GM12878 (cell line): Measurements from ENCODE around the gene LTC4S. TPM values are rescaled to one million over a fixed set of nuclear protein-coding genes. Genes with fewer than 3 reads are reported as not detected.

Source experiments
- ATAC-seq: fragments of 200-7000 bp; cut with Tn5 transposase; 3 replicates; pipeline ENCODE4 v1.9.1; 2020; ENCODE audit warnings: mild to moderate bottlenecking, moderate library complexity
- BruUV-seq: library from RNA; stranded (reverse); fragments of 400-500 nt; replicated peaks from 2 replicates; lab custom pipeline; 2021; lab: Mats Ljungman, UMichigan
- CTCF ChIA-PET: fragments of 300-600 bp; sonication (Branson Sonifier 250); formaldehyde crosslinking; extraction: SDS; loops from one replicate; lab custom pipeline; 2021; ENCODE audit warnings: inconsistent platforms; lab: Yijun Ruan, JAX
- POLR2A ChIA-PET: fragments of 350-600 bp; formaldehyde crosslinking; extraction: SDS; loops from one replicate; lab custom pipeline; 2021; ENCODE audit warnings: inconsistent platforms; lab: Charles Lee
- RAD21 ChIA-PET: fragments of 300-600 bp; sonication (Branson Sonifier 250); formaldehyde crosslinking; loops from one replicate; lab custom pipeline; 2023; ENCODE audit warnings: antibody characterized with exemption; ENCODE audit not compliant: unreplicated experiment; lab: Charles Lee
- SMC1A ChIA-PET: fragments of 300-600 bp; sonication (Branson Sonifier 250); formaldehyde crosslinking; loops from one replicate; lab custom pipeline; 2023; ENCODE audit not compliant: unreplicated experiment, uncharacterized antibody; lab: Charles Lee
- DNase-seq: peaks from one replicate; pipeline ENCODE4 v3.0.0-alpha.2; 2011; ENCODE audit warnings: low read depth, low spot score
- FAIRE-seq: peaks from 3 replicates; lab custom pipeline; 2011; peaks lifted over from hg19 to GRCh38; lab: Jason Lieb, UNC
- H2AFZ ChIP-seq: 2 replicates; pipeline ENCODE4 v1.6.0; 2011; ENCODE audit warnings: low read depth, low read length, control low read depth; ENCODE audit not compliant: control insufficient read depth
- H3K27ac ChIP-seq: 2 replicates; pipeline ENCODE4 v1.5.1; 2011; ENCODE audit warnings: control low read depth; ENCODE audit not compliant: control insufficient read depth, insufficient read depth
- H3K27me3 ChIP-seq, 2 experiments: replicated peaks in 1 of 2; 2 replicates each; pipeline versions ENCODE4 v1.6.0 to v1.6.1; 2011; ENCODE audit warnings: low read length in 1 of 2; ENCODE audit not compliant: control insufficient read depth in 2 of 2, insufficient read depth in 2 of 2
- H3K36me3 ChIP-seq, 2 experiments: 2 replicates each; pipeline ENCODE4 v1.5.1; 2011; ENCODE audit warnings: low read length in 1 of 2; ENCODE audit not compliant: control insufficient read depth in 2 of 2, insufficient read depth in 2 of 2
- H3K4me1 ChIP-seq: 2 replicates; pipeline ENCODE4 v1.6.1; 2011; ENCODE audit warnings: mild to moderate bottlenecking, low read length, moderate library complexity, mixed read lengths; ENCODE audit not compliant: control insufficient read depth, insufficient read depth
- H3K4me2 ChIP-seq: 2 replicates; pipeline ENCODE4 v1.6.0; 2011; ENCODE audit warnings: control low read depth; ENCODE audit not compliant: control insufficient read depth, insufficient read depth
- H3K4me3 ChIP-seq: fragments of 200-600 bp; sonication (generic); 2 replicates; pipeline ENCODE4 v1.5.1; 2016
- H3K79me2 ChIP-seq: 2 replicates; pipeline ENCODE4 v1.6.0; 2011; ENCODE audit warnings: low read length; ENCODE audit not compliant: control insufficient read depth, insufficient read depth
- H3K9ac ChIP-seq: 2 replicates; pipeline ENCODE4 v1.8.0; 2011; ENCODE audit warnings: low read length, control low read depth, mixed read lengths; ENCODE audit not compliant: control insufficient read depth, insufficient read depth
- H3K9me3 ChIP-seq: replicated peaks from 3 replicates; pipeline ENCODE4 v1.5.1; 2011; ENCODE audit warnings: mild to moderate bottlenecking, low read length; ENCODE audit not compliant: control insufficient read depth, insufficient read depth
- H4K20me1 ChIP-seq: 2 replicates; pipeline ENCODE4 v1.6.0; 2011; ENCODE audit not compliant: control insufficient read depth, insufficient read depth
- BCL11A ChIP-seq: IDR thresholded peaks from 2 replicates; pipeline ENCODE4 v1.6.1; 2011; ENCODE audit warnings: low read depth, low read length
- IRF5 ChIP-seq: fragments of 450-650 bp; IDR thresholded peaks from 2 replicates; pipeline ENCODE4 v1.6.1; 2017; ENCODE audit warnings: borderline replicate concordance
- MLLT1 ChIP-seq: fragments of 450-650 bp; IDR thresholded peaks from 2 replicates; pipeline ENCODE4 v1.6.1; 2016; ENCODE audit warnings: mild to moderate bottlenecking
- POLR2AphosphoS2 ChIP-seq: IDR thresholded peaks from 2 replicates; pipeline ENCODE4 v1.6.1; 2011; ENCODE audit warnings: low read depth, mild to moderate bottlenecking, low read length, improper control_type of control experiment, moderate library complexity
- POLR2AphosphoS5 ChIP-seq: IDR thresholded peaks from 2 replicates; pipeline ENCODE4 v1.6.1; 2011; ENCODE audit warnings: mild to moderate bottlenecking, low read length, inconsistent platforms
- RB1 ChIP-seq: fragments of 450-650 bp; formaldehyde crosslinking; IDR thresholded peaks from 2 replicates; pipeline ENCODE4 v1.6.1; 2017; ENCODE audit warnings: mild to moderate bottlenecking, borderline replicate concordance
- TCF12 ChIP-seq: IDR thresholded peaks from 2 replicates; pipeline ENCODE4 v1.6.1; 2011; ENCODE audit warnings: low read depth, mild to moderate bottlenecking, low read length
- ZNF207 ChIP-seq: fragments of 450-650 bp; IDR thresholded peaks from 2 replicates; pipeline ENCODE4 v1.6.1; 2014; ENCODE audit warnings: antibody characterized with exemption, mild to moderate bottlenecking, borderline replicate concordance
- ZNF24 ChIP-seq: fragments of 450-650 bp; IDR thresholded peaks from 2 replicates; pipeline ENCODE4 v1.6.1; 2017; ENCODE audit warnings: antibody characterized with exemption, mild to moderate bottlenecking
- ZNF384 ChIP-seq: IDR thresholded peaks from 2 replicates; pipeline ENCODE4 v1.6.1; 2012; ENCODE audit warnings: low read depth, mild to moderate bottlenecking, low read length, improper control_type of control experiment, borderline replicate concordance
- WGBS: methylation state at CpG from one replicate; pipeline ENCODE4 v1.1.6; 2016; ENCODE audit warnings: low lambda C conversion rate; ENCODE audit not compliant: insufficient replicate concordance, insufficient coverage; ENCODE audit errors: missing lambda C conversion rate; 5-methylcytosine and 5-hydroxymethylcytosine counted together
- in situ Hi-C: fragments of 300-500 bp; cut with MboI; formaldehyde crosslinking; loops from 9 replicates; pipeline ENCODE4 v1.14.3; 2018; ENCODE audit warnings: mixed read lengths
- intact Hi-C: fragments of 100-400 bp; cut with micrococcal nuclease; formaldehyde crosslinking; loops from one replicate; pipeline ENCODE4 v1.14.2; 2022; ENCODE audit not compliant: unreplicated experiment
- polyA plus RNA-seq, 11 experiments: library from polyadenylated mRNA; depleted of rRNA in 4 of 11; unstranded in 6 of 11; stranded (reverse) in 5 of 11; fragments of >200 nt; fragmentation: Nextera tagmentation in 4 of 11; fragmentation: Illumina TruSeq in 1 of 11; extraction: Ambion mirVana in 4 of 11; extraction: Trizol in 1 of 11; gene quantifications; 1 replicate in 1 of 11; 2 replicates in 10 of 11; pipeline versions ENCODE4 v1.2.1 to v1.2.3, GENCODE V29; 2011 to 2016; ENCODE audit warnings: inconsistent platforms in 2 of 11, missing spikeins in 2 of 11, low read depth in 1 of 11
- total RNA-seq, 4 experiments: library from RNA; depleted of rRNA in 3 of 4; stranded (reverse); fragments of >200 nt in 3 of 4; fragmentation: Illumina TruSeq in 1 of 4; extraction: Trizol in 1 of 4; gene quantifications; 2 replicates each; pipeline versions ENCODE4 v1.2.1 to v1.2.3, GENCODE V29; 2013 to 2021

Gene LTC4S
- total and polyA plus RNA-seq, 10 of the 15 experiments (the other 5 are each of a cell fraction or from before 2014, with no cell fraction given) = 0.78 to 3.6 (median 1.8) TPM; not detected in 5

GRCh38 chr5:179814090-179814489, 20.3 kb downstream of the LTC4S start:
- POLR2A ChIA-PET = interaction anchor here (0.5 kb wide), 1 partner anchor 61 kb away, joined by 4 read pairs; no protein-coding TSS in a partner anchor

GRCh38 chr5:179815491-179816249, 21.9 kb downstream of the LTC4S start:
- BruUV-seq = no TSS peak
- H3K27ac ChIP-seq = no peak overlapping the region
- no peaks in the 10 kb centered on the region for H3K9me3 ChIP-seq
- no peaks in the 10 kb centered on the region for H4K20me1 ChIP-seq
- FAIRE-seq (no peak), ATAC-seq (no peak), DNase-seq (no peak)
- peaks cover 4% of the 10 kb centered on the region; the same call in 1 of the 2 replicates for H3K79me2 ChIP-seq
- 96% methylated on average over 21 of the region's 21 CpGs for WGBS
- H3K4me2 ChIP-seq = no peak overlapping the region
- ChIA-PET RAD21 (no interaction called here), SMC1A (no interaction called here), CTCF (interaction anchor here (0.5 kb wide), 1 partner anchor 61 kb away, joined by 4 read pairs; no protein-coding TSS in a partner anchor), POLR2A (interaction anchor here (0.7 kb wide), 1 partner anchor 452 kb away, joined by 3 read pairs; no protein-coding TSS in a partner anchor)
- H2AFZ ChIP-seq = no peak overlapping the region
- H3K4me3 ChIP-seq = no peak overlapping the region
- peaks cover 28% of the 10 kb centered on the region for H3K4me1 ChIP-seq
- H3K9ac ChIP-seq = no peak overlapping the region
- in situ Hi-C loops = loop anchor here (10.0 to 25.0 kb wide), 2 partner anchors 997 to 1691 kb away; partner anchors contain the start of gene MGAT1
- intact Hi-C loops = no loop called here
- no peaks in the 10 kb centered on the region for H3K27me3 ChIP-seq
- H3K36me3 ChIP-seq = no peaks in the 10 kb centered on the region; a peak in 1 of 4 replicates
- TF ChIP-seq POLR2AphosphoS2 (no peak), MLLT1 (no peak), TCF12 (no peak), POLR2AphosphoS5 (no peak), BCL11A (no peak), ZNF207 (no peak), IRF5 (no peak), ZNF384 (no peak), RB1 (no peak)

More at GRCh38 chr5:179814090-179814489, 20.3 kb downstream of the LTC4S start:
- Histone ChIP-seq H3K4me3 (no peak overlapping the region), H3K27me3 (no peaks in the 10 kb centered on the region), H3K36me3 (no peaks in the 10 kb centered on the region; a peak in 1 of 4 replicates), H3K4me1 (peaks cover 14% of the 10 kb centered on the region), H3K9ac (no peak overlapping the region), H3K4me2 (no peak overlapping the region), H3K9me3 (no peaks in the 10 kb centered on the region), H2AFZ (no peak overlapping the region), H3K79me2 (no peaks in the 10 kb centered on the region), H3K27ac (no peak overlapping the region), H4K20me1 (no peaks in the 10 kb centered on the region)
- FAIRE-seq (no peak), ATAC-seq (no peak), DNase-seq (no peak)
- in situ Hi-C loops (loop anchor here (10.0 to 25.0 kb wide), 2 partner anchors 998 to 1689 kb away; partner anchors contain the start of gene MGAT1), intact Hi-C loops (no loop called here)
- no peak for TF ChIP-seq ZNF24
- RAD21 ChIA-PET = no interaction called here
- CTCF ChIA-PET = interaction anchor here (1.0 kb wide), 1 partner anchor 12 kb away, joined by 3 read pairs; no protein-coding TSS in a partner anchor
- SMC1A ChIA-PET = no interaction called here
- BruUV-seq = no TSS peak
- WGBS = 86% methylated on average over 3 of the region's 3 CpGs
